Mesendoderm (in vitro differentiated cells): ENCODE results near the gene ROBO1.

Experiments used
- DNase-seq: peaks from one replicate; pipeline ENCODE4 v3.0.0; 2013
- H2AK5ac ChIP-seq: 2 replicates; pipeline ENCODE4 v1.6.1; 2013; ENCODE audit warnings: low read length, inconsistent platforms
- H2BK120ac ChIP-seq: 2 replicates; pipeline ENCODE4 v1.6.1; 2013; ENCODE audit warnings: low read depth, mild to moderate bottlenecking, low read length, moderate library complexity, mixed read lengths
- H2BK15ac ChIP-seq: replicated peaks from 2 replicates; pipeline ENCODE4 v1.6.1; 2013; ENCODE audit warnings: low read depth, mild to moderate bottlenecking, moderate library complexity
- H2BK5ac ChIP-seq: 2 replicates; pipeline ENCODE4 v1.6.1; 2013; ENCODE audit warnings: low read length, inconsistent platforms
- H3K18ac ChIP-seq: 2 replicates; pipeline ENCODE4 v1.6.1; 2013; ENCODE audit warnings: mild to moderate bottlenecking, low read length, mixed read lengths
- H3K23ac ChIP-seq: one replicate; pipeline ENCODE4 v1.6.1; 2013; ENCODE audit warnings: low read length
- H3K27ac ChIP-seq: 2 replicates; pipeline ENCODE4 v1.5.1; 2013; ENCODE audit warnings: low read depth, mild to moderate bottlenecking, inconsistent platforms, low read length, moderate library complexity
- H3K27me3 ChIP-seq: 2 replicates; pipeline ENCODE4 v1.6.1; 2013; ENCODE audit warnings: low read length, control low read depth, mild to moderate bottlenecking, inconsistent platforms; ENCODE audit not compliant: insufficient read depth, poor library complexity
- H3K36me3 ChIP-seq: 2 replicates; pipeline ENCODE4 v1.6.1; 2013; ENCODE audit warnings: low read length, inconsistent platforms; ENCODE audit not compliant: control insufficient read depth, insufficient read depth
- H3K4ac ChIP-seq: one replicate; pipeline ENCODE4 v1.6.1; 2013; ENCODE audit warnings: low read depth, mild to moderate bottlenecking, low read length, moderate library complexity
- H3K4me1 ChIP-seq: 2 replicates; pipeline ENCODE4 v1.6.1; 2013; ENCODE audit warnings: low read depth, low read length, inconsistent platforms; ENCODE audit not compliant: control insufficient read depth
- H3K4me2 ChIP-seq: 2 replicates; pipeline ENCODE4 v1.6.1; 2013; ENCODE audit warnings: low read length
- H3K4me3 ChIP-seq: 2 replicates; pipeline ENCODE4 v1.5.1; 2013; ENCODE audit warnings: mild to moderate bottlenecking, low read length
- H3K56ac ChIP-seq: one replicate; pipeline ENCODE4 v1.6.1; 2013; ENCODE audit warnings: low read length
- H3K79me1 ChIP-seq: 2 replicates; pipeline ENCODE4 v1.6.1; 2013; ENCODE audit warnings: low read length, inconsistent platforms
- H3K79me2 ChIP-seq: 2 replicates; pipeline ENCODE4 v1.6.1; 2013; ENCODE audit warnings: mild to moderate bottlenecking, low read length; ENCODE audit not compliant: control insufficient read depth, insufficient read depth
- H3K9ac ChIP-seq: 2 replicates; pipeline ENCODE4 v1.6.1; 2013; ENCODE audit warnings: low read length, inconsistent platforms
- H4K5ac ChIP-seq: one replicate; pipeline ENCODE4 v1.6.1; 2013; ENCODE audit warnings: low read length
- H4K8ac ChIP-seq: one replicate; pipeline ENCODE4 v1.6.1; 2013; ENCODE audit warnings: low read depth, mild to moderate bottlenecking, control low read depth, low read length, moderate library complexity
- WGBS: extraction: QIAGEN DNeasy Blood & Tissue Kit; methylation state at CpG from one replicate; pipeline ENCODE4 v1.1.7; 2013; ENCODE audit warnings: low lambda C conversion rate, missing lambda C conversion rate; ENCODE audit not compliant: insufficient coverage; ENCODE audit errors: extremely low coverage; 5-methylcytosine and 5-hydroxymethylcytosine counted together

Gene ROBO1

DNA sequence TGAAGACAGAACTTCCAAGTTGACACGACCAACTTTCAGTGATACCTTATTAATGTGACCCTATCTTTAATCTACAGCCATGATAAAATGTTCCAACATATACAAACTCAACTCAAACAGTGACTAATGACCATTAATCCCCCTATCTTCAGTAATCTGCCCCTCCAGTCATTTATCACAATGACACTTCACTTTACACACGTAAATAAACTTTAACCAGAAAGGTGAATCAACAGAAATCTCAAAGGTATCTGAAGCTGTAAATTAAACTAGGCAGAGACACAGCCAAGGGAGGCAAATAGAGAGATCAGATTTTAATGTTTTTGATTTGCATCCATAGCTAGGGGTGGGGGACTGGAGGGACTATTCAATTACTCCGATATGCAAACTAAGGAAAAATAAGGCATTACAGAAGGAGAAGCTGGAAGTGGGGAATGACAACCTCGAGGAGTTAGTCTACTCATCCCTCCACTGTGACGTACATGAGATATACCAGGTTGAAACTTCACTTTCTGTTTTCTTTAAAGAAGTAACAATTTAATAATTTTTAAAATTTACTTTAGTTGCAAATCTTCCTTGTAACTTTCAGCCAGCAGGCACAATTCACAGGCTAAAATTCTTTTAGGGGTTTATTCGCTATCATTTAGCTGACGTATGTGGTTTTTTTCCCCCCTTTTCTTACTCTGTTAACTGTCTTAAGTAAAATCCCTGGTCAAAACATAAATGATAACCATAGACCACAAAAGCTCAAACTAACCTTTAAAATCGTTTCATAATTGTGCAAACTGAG lies 751.0 kb downstream of the ROBO1 start:
- Histone ChIP-seq H3K36me3 (no peaks in the 10 kb centered on the region), H2BK120ac (no peak overlapping the region), H3K56ac (peak overlapping the region; percentile 92), H3K27ac (no peak overlapping the region), H3K23ac (no peak overlapping the region), H3K9ac (peak overlapping the region; percentile 86), H3K4me3 (peak overlapping the region; percentile 90), H3K4me2 (peak overlapping the region; percentile 94), H3K27me3 (no peaks in the 10 kb centered on the region), H2BK5ac (no peak overlapping the region), H3K4ac (no peak overlapping the region), H3K79me2 (peaks cover 29% of the 10 kb centered on the region), H2BK15ac (no peak overlapping the region), H2AK5ac (no peak overlapping the region), H4K8ac (no peak overlapping the region), H3K18ac (no peak overlapping the region), H3K4me1 (peaks cover 6% of the 10 kb centered on the region), H3K79me1 (no peaks in the 10 kb centered on the region), H4K5ac (no peak overlapping the region)
- no CpG with 5 or more reads among the region's 8 CpGs for WGBS
- DNase-seq: no peak

GRCh38 chr3:79015854-79016253 lies 751.9 kb downstream of the ROBO1 start:
- Histone ChIP-seq H4K5ac (no peak overlapping the region), H2BK5ac (no peak overlapping the region), H3K36me3 (no peaks in the 10 kb centered on the region), H3K23ac (no peak overlapping the region), H3K4ac (no peak overlapping the region), H3K18ac (no peak overlapping the region), H2BK120ac (no peak overlapping the region), H3K27me3 (no peaks in the 10 kb centered on the region), H3K9ac (no peak overlapping the region), H4K8ac (no peak overlapping the region), H3K4me3 (no peak overlapping the region), H3K56ac (no peak overlapping the region), H3K4me1 (peaks cover 6% of the 10 kb centered on the region), H3K79me1 (no peaks in the 10 kb centered on the region), H2BK15ac (no peak overlapping the region), H2AK5ac (no peak overlapping the region), H3K4me2 (peak overlapping the region; percentile 36), H3K79me2 (peaks cover 32% of the 10 kb centered on the region), H3K27ac (no peak overlapping the region)
- DNase-seq: no peak
- no CpG with 5 or more reads among the region's 1 CpG for WGBS

GRCh38 chr3:79012946-79013362 lies 754.8 kb downstream of the ROBO1 start:
- no peak overlapping the region for H4K8ac ChIP-seq
- H2BK15ac ChIP-seq: no peak overlapping the region
- H3K4me2 ChIP-seq: no peak overlapping the region
- no peak overlapping the region for H2BK5ac ChIP-seq
- DNase-seq: peak; percentile 40
- peaks cover 6% of the 10 kb centered on the region for H3K4me1 ChIP-seq
- no peaks in the 10 kb centered on the region for H3K36me3 ChIP-seq
- H3K27ac ChIP-seq: no peak overlapping the region
- no peak overlapping the region for H3K9ac ChIP-seq
- H3K4ac ChIP-seq: no peak overlapping the region
- no peak overlapping the region for H3K18ac ChIP-seq
- H2BK120ac ChIP-seq: no peak overlapping the region
- no peak overlapping the region for H3K23ac ChIP-seq
- no peak overlapping the region for H3K56ac ChIP-seq
- H2AK5ac ChIP-seq: no peak overlapping the region
- H3K4me3 ChIP-seq: no peak overlapping the region
- H4K5ac ChIP-seq: no peak overlapping the region
- no peaks in the 10 kb centered on the region for H3K27me3 ChIP-seq
- peaks cover 27% of the 10 kb centered on the region for H3K79me2 ChIP-seq
- WGBS: no CpG with 5 or more reads among the region's 2 CpGs
- no peaks in the 10 kb centered on the region for H3K79me1 ChIP-seq

DNA sequence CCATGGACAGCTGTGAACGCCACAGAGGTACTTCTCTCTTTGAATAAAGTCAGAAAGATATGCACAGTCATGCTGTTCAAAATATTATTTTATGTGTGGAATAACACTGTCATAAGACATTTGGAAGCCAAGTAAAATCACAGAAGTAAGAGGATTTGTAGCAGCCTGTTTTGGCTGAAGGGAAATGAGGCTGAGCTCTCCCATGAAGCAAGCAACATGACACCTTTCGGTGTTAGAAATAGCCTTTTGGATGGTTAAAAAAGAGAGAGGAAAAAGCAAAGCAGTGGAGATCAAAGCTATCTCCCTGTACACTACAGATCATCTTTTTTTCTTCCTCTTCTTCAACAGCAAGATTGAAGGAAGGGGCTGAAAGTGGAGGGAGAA lies 755.3 kb downstream of the ROBO1 start:
- Histone ChIP-seq H3K36me3 (no peaks in the 10 kb centered on the region), H4K8ac (no peak overlapping the region), H3K27ac (no peak overlapping the region), H2BK15ac (no peak overlapping the region), H3K4ac (no peak overlapping the region), H3K23ac (no peak overlapping the region), H3K9ac (no peak overlapping the region), H3K4me3 (no peak overlapping the region), H3K4me1 (peaks cover 6% of the 10 kb centered on the region), H2BK120ac (no peak overlapping the region), H3K79me2 (peaks cover 23% of the 10 kb centered on the region), H3K79me1 (no peaks in the 10 kb centered on the region), H3K56ac (no peak overlapping the region), H3K27me3 (no peaks in the 10 kb centered on the region), H2AK5ac (no peak overlapping the region), H3K18ac (no peak overlapping the region), H2BK5ac (no peak overlapping the region), H3K4me2 (no peak overlapping the region), H4K5ac (no peak overlapping the region)
- WGBS: no CpG with 5 or more reads among the region's 2 CpGs
- no peak for DNase-seq

DNA sequence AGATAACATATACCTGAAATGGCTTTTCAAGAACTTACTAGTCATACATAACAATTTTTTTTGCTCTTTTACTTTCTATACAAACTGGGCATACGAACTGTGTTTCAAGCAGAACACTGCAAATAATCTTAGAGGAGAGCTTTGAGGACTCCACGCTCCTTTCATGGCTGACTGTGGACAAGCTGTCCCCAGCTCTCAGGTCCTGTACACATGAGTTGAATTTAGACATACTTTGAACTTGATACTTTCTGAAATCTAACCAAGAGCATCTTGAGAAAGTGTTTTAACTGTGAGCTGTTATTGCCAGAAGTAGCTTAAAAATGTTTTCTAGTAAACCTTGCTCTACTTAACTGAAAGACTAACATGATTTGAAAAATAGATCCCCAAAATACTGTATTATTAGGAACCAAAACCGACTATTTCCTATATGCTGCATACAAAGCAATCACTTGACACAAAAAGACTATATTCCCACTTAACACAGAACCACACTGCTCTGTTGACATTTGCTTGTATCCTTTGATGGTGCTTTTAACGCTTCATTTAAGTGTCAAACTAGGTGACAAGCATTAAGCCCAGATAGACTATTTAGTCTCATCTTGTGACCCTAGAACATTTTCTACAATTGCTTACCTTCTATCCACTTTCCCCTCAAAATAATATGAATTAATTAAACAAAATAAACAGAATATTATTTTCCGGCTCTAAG lies 755.8 kb downstream of the ROBO1 start:
- no peak for DNase-seq
- H2BK15ac ChIP-seq: no peak overlapping the region
- no peak overlapping the region for H2BK120ac ChIP-seq
- no peak overlapping the region for H3K9ac ChIP-seq
- H3K79me2 ChIP-seq: peaks cover 18% of the 10 kb centered on the region
- no peaks in the 10 kb centered on the region for H3K36me3 ChIP-seq
- no peak overlapping the region for H3K4me3 ChIP-seq
- H3K23ac ChIP-seq: no peak overlapping the region
- H2AK5ac ChIP-seq: no peak overlapping the region
- no peaks in the 10 kb centered on the region for H3K27me3 ChIP-seq
- no peak overlapping the region for H3K18ac ChIP-seq
- no peak overlapping the region for H4K5ac ChIP-seq
- H3K4me1 ChIP-seq: peaks cover 6% of the 10 kb centered on the region
- no peaks in the 10 kb centered on the region for H3K79me1 ChIP-seq
- no peak overlapping the region for H4K8ac ChIP-seq
- H2BK5ac ChIP-seq: no peak overlapping the region
- H3K56ac ChIP-seq: no peak overlapping the region
- H3K4me2 ChIP-seq: no peak overlapping the region
- no peak overlapping the region for H3K4ac ChIP-seq
- no peak overlapping the region for H3K27ac ChIP-seq
- WGBS: no CpG with 5 or more reads among the region's 5 CpGs
